HCT116 (cell line): ENCODE results near the gene PDE6A. TPM values are rescaled to one million over a fixed set of nuclear protein-coding genes. Genes with fewer than 3 reads are reported as not detected.

Source experiments
- ATAC-seq: fragments of 200-7000 bp; cut with Tn5 transposase; 2 replicates; pipeline ENCODE4 v1.9.1; 2020; ENCODE audit warnings: mild to moderate bottlenecking, moderate library complexity
- BruUV-seq: library from RNA; stranded (reverse); fragments of 400-500 nt; replicated peaks from 2 replicates; lab custom pipeline; 2021; lab: Mats Ljungman, UMichigan
- CTCF ChIA-PET: fragments of 300-600 bp; sonication (Branson Sonifier 250); formaldehyde crosslinking; loops from one replicate; lab custom pipeline; 2021; ENCODE audit warnings: antibody characterized with exemption; lab: Charles Lee
- POLR2A ChIA-PET: fragments of 300-600, 350-600 bp; sonication (Branson Sonifier 250); formaldehyde crosslinking; loops from one replicate; lab custom pipeline; 2021; ENCODE audit warnings: antibody characterized with exemption; lab: Charles Lee
- RAD21 ChIA-PET, 2 experiments: fragments of 300-600 bp; sonication (Branson Sonifier 250); formaldehyde crosslinking; loops; one replicate each; lab custom pipeline; 2023; ENCODE audit warnings: low total read pairs in 2 of 2; ENCODE audit not compliant: uncharacterized antibody in 2 of 2, unreplicated experiment in 2 of 2, low non-redundant PET in 1 of 2; lab: Charles Lee
- DNase-seq: peaks from one replicate; pipeline ENCODE4 v3.0.0-alpha.2; 2010; ENCODE audit warnings: low read depth, low spot score
- H2AFZ ChIP-seq: fragments of 200-600 bp; shearing (Covaris generic), sonication (generic); 2 replicates; pipeline ENCODE4 v1.6.1; 2017; ENCODE audit warnings: low read depth, mixed run types, mixed read lengths, antibody characterized with exemption, low read length; ENCODE audit not compliant: poor library complexity, severe bottlenecking
- H3K27ac ChIP-seq: 2 replicates; pipeline ENCODE4 v1.5.1; 2012; ENCODE audit warnings: low read depth, low read length
- H3K27me3 ChIP-seq: fragments of 200-600 bp; sonication (generic); 2 replicates; pipeline ENCODE4 v1.6.1; 2016; ENCODE audit warnings: mixed run types, low read length, mixed read lengths; ENCODE audit not compliant: insufficient read depth
- H3K36me3 ChIP-seq, 2 experiments: fragments of 200-500 bp in 1 of 2; fragments of 200-600 bp in 1 of 2; sonication (Bioruptor generic) in 1 of 2; sonication (generic) in 1 of 2; 2 replicates each; pipeline versions ENCODE4 v1.5.1 to v1.6.1; 2014 to 2016; ENCODE audit warnings: low read length in 2 of 2, inconsistent platforms in 1 of 2, mixed read lengths in 1 of 2, mixed run types in 1 of 2; ENCODE audit not compliant: insufficient read depth in 2 of 2, control insufficient read depth in 1 of 2
- H3K4me1 ChIP-seq, 2 experiments: fragments of 200-600 bp in 1 of 2; sonication (generic) in 1 of 2; 2 replicates each; pipeline versions ENCODE4 v1.5.1 to v1.6.1; 2012 to 2017; ENCODE audit warnings: low read length in 2 of 2, inconsistent platforms in 1 of 2, mild to moderate bottlenecking in 1 of 2, mixed read lengths in 1 of 2, mixed run types in 1 of 2, moderate library complexity in 1 of 2; ENCODE audit not compliant: insufficient read depth in 2 of 2, control insufficient read depth in 1 of 2
- H3K4me2 ChIP-seq: fragments of 200-600 bp; sonication (generic); 2 replicates; pipeline ENCODE4 v1.6.1; 2017; ENCODE audit warnings: mixed run types, low read length, mixed read lengths
- H3K4me3 ChIP-seq, 2 experiments: fragments of 200-600 bp in 1 of 2; sonication (generic) in 1 of 2; replicated peaks in 1 of 2; 2 replicates each; pipeline ENCODE4 v1.5.1; 2011 to 2016; ENCODE audit warnings: low read length in 2 of 2, control low read depth in 1 of 2, low read depth in 1 of 2, mild to moderate bottlenecking in 1 of 2, mixed read lengths in 1 of 2, mixed run types in 1 of 2
- H3K79me2 ChIP-seq: fragments of 200-600 bp; sonication (generic); 2 replicates; pipeline ENCODE4 v1.6.1; 2017; ENCODE audit warnings: mild to moderate bottlenecking, mixed run types, low read length, moderate library complexity, mixed read lengths; ENCODE audit not compliant: insufficient read depth
- H3K9ac ChIP-seq: fragments of 200-600 bp; sonication (generic); 2 replicates; pipeline ENCODE4 v1.6.1; 2016; ENCODE audit warnings: low read length, mixed read lengths
- H3K9me2 ChIP-seq: fragments of 200-600 bp; sonication (generic), shearing (Covaris generic); 2 replicates; pipeline ENCODE4 v1.6.1; 2017; ENCODE audit warnings: mixed run types, mild to moderate bottlenecking, moderate library complexity; ENCODE audit not compliant: insufficient read depth
- H3K9me3 ChIP-seq, 2 experiments: fragments of 200-500 bp in 1 of 2; fragments of 200-600 bp in 1 of 2; sonication (Bioruptor generic) in 1 of 2; sonication (generic) in 1 of 2; 2 replicates each; pipeline ENCODE4 v1.6.1; 2014 to 2017; ENCODE audit warnings: low read length in 2 of 2, mixed read lengths in 2 of 2, inconsistent platforms in 1 of 2, low read depth in 1 of 2, mild to moderate bottlenecking in 1 of 2, mixed run types in 1 of 2, moderate library complexity in 1 of 2; ENCODE audit not compliant: control insufficient read depth in 1 of 2, insufficient read depth in 1 of 2
- H4K20me1 ChIP-seq: fragments of 200-600 bp; sonication (generic), shearing (Covaris generic); 2 replicates; pipeline ENCODE4 v1.6.1; 2017; ENCODE audit warnings: mixed run types, mild to moderate bottlenecking, moderate library complexity; ENCODE audit not compliant: insufficient read depth
- CBX3 ChIP-seq: IDR thresholded peaks from 2 replicates; pipeline ENCODE4 v1.6.1; 2012; ENCODE audit warnings: low read depth
- CTCF ChIP-seq, 3 experiments: fragments of 200-600 bp in 1 of 3; sonication (generic) in 1 of 3; IDR thresholded peaks in 2 of 3; conservative IDR thresholded peaks in 1 of 3; 2 replicates each; pipeline ENCODE4 v1.5.1; 2012 to 2017; ENCODE audit warnings: low read depth in 2 of 3, low read length in 2 of 3, antibody characterized with exemption in 1 of 3, borderline replicate concordance in 1 of 3, control low read depth in 1 of 3, mild to moderate bottlenecking in 1 of 3, mixed read lengths in 1 of 3, mixed run types in 1 of 3, moderate library complexity in 1 of 3; ENCODE audit not compliant: insufficient read depth in 1 of 3
- JUND ChIP-seq: IDR thresholded peaks from 2 replicates; pipeline ENCODE4 v1.6.1; 2012
- POLR2A ChIP-seq: IDR thresholded peaks from 2 replicates; pipeline ENCODE4 v1.7.0; 2011; ENCODE audit warnings: borderline replicate concordance; ENCODE audit not compliant: insufficient read depth, insufficient read length; ENCODE audit errors: extremely low read depth
- POLR2AphosphoS5 ChIP-seq: IDR thresholded peaks from 2 replicates; pipeline ENCODE4 v1.6.1; 2011; ENCODE audit warnings: mild to moderate bottlenecking, low read depth, low read length, moderate library complexity
- RAD21 ChIP-seq: IDR thresholded peaks from 2 replicates; pipeline ENCODE4 v1.6.1; 2012; ENCODE audit warnings: low read depth, mild to moderate bottlenecking
- REST ChIP-seq: IDR thresholded peaks from 2 replicates; pipeline ENCODE4 v1.6.1; 2012; ENCODE audit warnings: low read depth
- SP1 ChIP-seq: IDR thresholded peaks from 2 replicates; pipeline ENCODE4 v1.6.1; 2012; ENCODE audit warnings: low read depth
- YY1 ChIP-seq: IDR thresholded peaks from 2 replicates; pipeline ENCODE4 v1.6.1; 2011; ENCODE audit warnings: low read length, low read depth, moderate library complexity, mild to moderate bottlenecking; ENCODE audit not compliant: insufficient replicate concordance; ENCODE audit errors: extremely low read depth
- ZNF274 ChIP-seq: fragments of 200-500 bp; sonication (Bioruptor generic); IDR thresholded peaks from 2 replicates; pipeline ENCODE4 v1.6.1; 2014; ENCODE audit warnings: mild to moderate bottlenecking, low read depth, low read length, inconsistent platforms
- intact Hi-C: fragments of 100-400 bp; cut with micrococcal nuclease; formaldehyde crosslinking; loops from 2 replicates; pipeline ENCODE4 v1.10.0; 2022
- total RNA-seq: library from RNA; stranded (reverse); gene quantifications from one replicate; pipeline ENCODE4 v1.2.1, GENCODE V29; 2021; ENCODE audit not compliant: unreplicated experiment

The PDE6A gene
- total RNA-seq, 1 experiment from 2014 or later = not detected

- ATAC-seq (no peak), DNase-seq (no peak)
- H3K4me3 ChIP-seq = no peak overlapping the region
- H2AFZ ChIP-seq = no peak overlapping the region
- no peaks in the 10 kb centered on the region for H3K27me3 ChIP-seq
- TF ChIP-seq POLR2AphosphoS5 = no peak
- TF ChIP-seq YY1 = no peak
- no peak for TF ChIP-seq REST
- TF ChIP-seq RAD21 = no peak
- TF ChIP-seq JUND = no peak
- no peak for TF ChIP-seq ZNF274
- no peak for TF ChIP-seq SP1
- TF ChIP-seq POLR2A = no peak
- no peak for TF ChIP-seq CBX3
- no peak for TF ChIP-seq CTCF (IDR thresholded peaks at IDR 0.05 in 2 of 3, conservative IDR thresholded peaks at IDR 0.05 in 1 of 3; ENCODE audit: borderline replicate concordance in 1 of 3, insufficient read depth in 1 of 3, low read depth in 2 of 3, low read length in 2 of 3)
- CTCF ChIA-PET = interaction anchor here (0.9 to 1.4 kb wide), 4 partner anchors 8 to 148 kb away, joined by 3 to 8 read pairs (median 4); no protein-coding TSS in a partner anchor
- POLR2A ChIA-PET = no interaction called here
- no peaks in the 10 kb centered on the region for H4K20me1 ChIP-seq
- H3K4me1 ChIP-seq = no peaks in the 10 kb centered on the region
- no peak overlapping the region for H3K9ac ChIP-seq
- H3K4me2 ChIP-seq = no peak overlapping the region
- no peaks in the 10 kb centered on the region for H3K9me2 ChIP-seq
- H3K79me2 ChIP-seq = no peaks in the 10 kb centered on the region
- H3K27ac ChIP-seq = no peak overlapping the region
- no peaks in the 10 kb centered on the region for H3K9me3 ChIP-seq
- H3K36me3 ChIP-seq = no peaks in the 10 kb centered on the region
- no TSS peak for BruUV-seq
- RAD21 ChIA-PET = no interaction called here
- intact Hi-C loops = no loop called here
Measured at GRCh38 chr5:149982505-149982904, 37.9 kb upstream of the PDE6A start.
